ENCODE measurements around the gene FRMD3. TPM values are rescaled to one million over a fixed set of nuclear protein-coding genes. Genes with fewer than 3 reads are reported as not detected.

The FRMD3 gene
- polyA plus RNA-seq, 1 donor from 2014 or later = 13.0 TPM

DNA sequence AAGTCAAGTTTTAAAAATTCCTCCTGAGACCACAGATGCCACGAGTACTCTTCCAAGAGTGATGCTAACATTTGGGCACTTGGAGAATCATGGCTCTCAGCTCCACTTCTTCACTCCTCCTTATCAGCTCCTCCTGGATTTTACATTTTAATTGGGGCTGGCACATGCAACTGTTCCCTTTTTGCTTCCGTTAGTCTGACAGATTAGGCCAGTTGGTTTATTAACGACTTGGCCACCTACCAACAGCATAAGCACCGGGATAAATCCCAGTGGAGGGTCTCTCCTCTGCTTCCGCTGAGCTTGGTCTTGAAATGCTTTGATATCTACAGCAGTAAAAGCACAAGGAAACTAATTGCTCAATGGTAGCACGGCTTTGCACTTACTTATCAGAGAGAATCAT is 340.6 kb downstream of the FRMD3 start:
- H3K27ac ChIP-seq (ENCODE audit: low read length) = no peak overlapping the region
- no peak overlapping the region for H3K4me3 ChIP-seq (ENCODE audit: low read length)
- H3F3A ChIP-seq (ENCODE audit: insufficient read depth, low read length, poor library complexity, severe bottlenecking) = no peaks in the 10 kb centered on the region
- H4K20me1 ChIP-seq (ENCODE audit: insufficient read depth) = no peaks in the 10 kb centered on the region
- H3K79me2 ChIP-seq (replicated peaks; ENCODE audit: insufficient read depth, low read length) = no peaks in the 10 kb centered on the region
- no peaks in the 10 kb centered on the region for H3K27me3 ChIP-seq (ENCODE audit: insufficient read depth, low read depth, low read length)
- TF ChIP-seq MXI1 (conservative IDR thresholded peaks at IDR 0.05; ENCODE audit: poor library complexity, severe bottlenecking) (no peak), RAD21 (conservative IDR thresholded peaks at IDR 0.05) (no peak), TAF1 (IDR thresholded peaks at IDR 0.05; ENCODE audit: low read depth) (no peak)
- no peaks in the 10 kb centered on the region for H3K9me2 ChIP-seq (ENCODE audit: insufficient read depth, low read length)
- H3K36me3 ChIP-seq (ENCODE audit: insufficient read depth, low read length) = no peaks in the 10 kb centered on the region
- no peak overlapping the region for H2AFZ ChIP-seq (ENCODE audit: low read depth, low read length)
- H3K4me2 ChIP-seq (ENCODE audit: low read length) = no peak overlapping the region
- no peaks in the 10 kb centered on the region for H3K9me3 ChIP-seq (ENCODE audit: low read length)
- no peak overlapping the region for H3K9ac ChIP-seq (ENCODE audit: low read length)

DNA sequence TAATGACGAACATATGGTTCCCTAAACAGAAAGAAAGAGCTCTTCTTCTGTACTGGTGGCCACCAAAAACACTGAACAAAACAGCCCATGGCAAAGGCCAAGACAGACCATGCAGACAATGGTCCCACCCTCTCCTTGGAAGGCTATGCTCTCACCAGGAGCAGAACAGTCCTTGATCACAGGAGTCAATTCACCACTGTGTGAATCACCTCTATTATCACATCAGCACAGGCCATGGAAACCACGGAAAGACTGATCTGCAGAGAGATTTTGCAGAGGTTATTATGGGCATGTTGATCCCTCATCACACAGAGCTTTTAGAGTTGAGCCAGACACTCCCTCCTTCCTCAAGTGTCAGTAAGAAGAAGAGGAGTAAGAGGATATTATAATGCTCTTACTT is 341.3 kb downstream of the FRMD3 start:
- no peaks in the 10 kb centered on the region for H3K9me3 ChIP-seq (ENCODE audit: low read length)
- H3K9ac ChIP-seq (ENCODE audit: low read length) = no peak overlapping the region
- H3K79me2 ChIP-seq (replicated peaks; ENCODE audit: insufficient read depth, low read length) = no peaks in the 10 kb centered on the region
- H4K20me1 ChIP-seq (ENCODE audit: insufficient read depth) = no peaks in the 10 kb centered on the region
- no peak overlapping the region for H3K4me3 ChIP-seq (ENCODE audit: low read length)
- H3K36me3 ChIP-seq (ENCODE audit: insufficient read depth, low read length) = no peaks in the 10 kb centered on the region
- no peak for TF ChIP-seq SMC3 (conservative IDR thresholded peaks at IDR 0.05; ENCODE audit: poor library complexity)
- TF ChIP-seq EZH2 (IDR thresholded peaks at IDR 0.05; ENCODE audit: borderline replicate concordance, insufficient read depth, low read length, poor library complexity, severe bottlenecking) = no peak
- TF ChIP-seq MXI1 (conservative IDR thresholded peaks at IDR 0.05; ENCODE audit: poor library complexity, severe bottlenecking) = no peak
- H3K9me2 ChIP-seq (ENCODE audit: insufficient read depth, low read length) = no peaks in the 10 kb centered on the region
- H3F3A ChIP-seq (ENCODE audit: insufficient read depth, low read length, poor library complexity, severe bottlenecking) = no peaks in the 10 kb centered on the region
- no peak overlapping the region for H3K27ac ChIP-seq (ENCODE audit: low read length)
- H3K27me3 ChIP-seq (ENCODE audit: insufficient read depth, low read depth, low read length) = no peaks in the 10 kb centered on the region
- H2AFZ ChIP-seq (ENCODE audit: low read depth, low read length) = no peak overlapping the region
- no peak overlapping the region for H3K4me2 ChIP-seq (ENCODE audit: low read length)

Small RNA genes lying within 50 kb of the gene (small RNA-seq; reads per million reads assigned to genes)
- gene AL137847.3 (0 reads per million in 3 experiments), gene RN7SKP242 (0 reads per million in 3 experiments), gene RNU4-29P (0 to 0.08 (median 0) reads per million in 3 experiments)

Other genes with a start within 250 kb of the FRMD3 start
- 4.1 and 7.5 TPM in 2 replicates for gene IDNK, start 84.7 kb upstream of the FRMD3 start, polyA plus RNA-seq
- 127 and 133 TPM in 2 replicates for gene UBQLN1, start 169.6 kb upstream of the FRMD3 start, polyA plus RNA-seq

Measured in neural cell (in vitro differentiated cells).